ENCODE data around the gene PPIP5K2. TPM values are rescaled to one million over a fixed set of nuclear protein-coding genes. Genes with fewer than 3 reads are reported as not detected.

The PPIP5K2 gene
- total and polyA plus RNA-seq, 2 donors from 2014 or later, result 17.1 to 56.4 TPM

GRCh38 chr5:103145196-103145595, 25.1 kb downstream of the PPIP5K2 start:
- TF ChIP-seq CTCF (IDR thresholded peaks at IDR 0.05; ENCODE audit: borderline replicate concordance, extremely low read depth, insufficient read depth), result no peak
- no peaks in the 10 kb centered on the region for H3K4me1 ChIP-seq (ENCODE audit: control insufficient read depth in 2 of 3, insufficient read depth in 2 of 3, low read depth in 1 of 3, low read length in 3 of 3)
- H3K36me3 ChIP-seq (ENCODE audit: control insufficient read depth in 2 of 3, insufficient read depth in 3 of 3, low read length in 3 of 3), result peaks cover 0 to 7% (median 2%) of the 10 kb centered on the region in 3 donors
- no peak overlapping the region for H3K9ac ChIP-seq (ENCODE audit: low read length in 3 of 3)
- H3K4me3 ChIP-seq (ENCODE audit: low read length in 3 of 3), result no peak overlapping the region
- FAIRE-seq, result no peak
- no peaks in the 10 kb centered on the region for H3K27me3 ChIP-seq (ENCODE audit: control insufficient read depth, insufficient read depth, low read length)
- intact Hi-C loops (cut with DNase I), result no loop called here
- no peak for DNase-seq
- no peak overlapping the region for H3K27ac ChIP-seq (ENCODE audit: low read depth in 2 of 2, low read length in 2 of 2)
- H3K9me3 ChIP-seq (ENCODE audit: control insufficient read depth in 2 of 3, insufficient read depth in 1 of 3, low read length in 3 of 3), result no peaks in the 10 kb centered on the region

GRCh38 chr5:103148213-103148612, 28.1 kb downstream of the PPIP5K2 start:
- Histone ChIP-seq H3K4me3 (ENCODE audit: low read length in 3 of 3) (no peak overlapping the region), H3K4me1 (ENCODE audit: control insufficient read depth in 2 of 3, insufficient read depth in 2 of 3, low read depth in 1 of 3, low read length in 3 of 3) (no peaks in the 10 kb centered on the region), H3K27me3 (ENCODE audit: control insufficient read depth, insufficient read depth, low read length) (no peaks in the 10 kb centered on the region), H3K9me3 (ENCODE audit: control insufficient read depth in 2 of 3, insufficient read depth in 1 of 3, low read length in 3 of 3) (no peaks in the 10 kb centered on the region), H3K36me3 (ENCODE audit: control insufficient read depth in 2 of 3, insufficient read depth in 3 of 3, low read length in 3 of 3) (peaks cover 0 to 12% (median 2%) of the 10 kb centered on the region in 3 donors), H3K9ac (ENCODE audit: low read length in 3 of 3) (no peak overlapping the region), H3K27ac (ENCODE audit: low read depth in 2 of 2, low read length in 2 of 2) (no peak overlapping the region)
- intact Hi-C loops (cut with DNase I), result no loop called here
- no peak for TF ChIP-seq CTCF (IDR thresholded peaks at IDR 0.05; ENCODE audit: borderline replicate concordance, extremely low read depth, insufficient read depth)
- DNase-seq (no peak), FAIRE-seq (no peak)

GRCh38 chr5:103151156-103151555, 31.1 kb downstream of the PPIP5K2 start:
- peaks cover 0 to 19% (median 5%) of the 10 kb centered on the region in 3 donors for H3K36me3 ChIP-seq (ENCODE audit: control insufficient read depth in 2 of 3, insufficient read depth in 3 of 3, low read length in 3 of 3)
- no peaks in the 10 kb centered on the region for H3K27me3 ChIP-seq (ENCODE audit: control insufficient read depth, insufficient read depth, low read length)
- DNase-seq (no peak), FAIRE-seq (no peak)
- no peak overlapping the region for H3K4me3 ChIP-seq (ENCODE audit: low read length in 3 of 3)
- intact Hi-C loops (cut with DNase I), result no loop called here
- no peaks in the 10 kb centered on the region for H3K4me1 ChIP-seq (ENCODE audit: control insufficient read depth in 2 of 3, insufficient read depth in 2 of 3, low read depth in 1 of 3, low read length in 3 of 3)
- no peak overlapping the region for H3K9ac ChIP-seq (ENCODE audit: low read length in 3 of 3)
- no peak overlapping the region for H3K27ac ChIP-seq (ENCODE audit: low read depth in 2 of 2, low read length in 2 of 2)
- no peaks in the 10 kb centered on the region for H3K9me3 ChIP-seq (ENCODE audit: control insufficient read depth in 2 of 3, insufficient read depth in 1 of 3, low read length in 3 of 3)
- TF ChIP-seq CTCF (IDR thresholded peaks at IDR 0.05; ENCODE audit: borderline replicate concordance, extremely low read depth, insufficient read depth), result no peak

- H3K27ac ChIP-seq (ENCODE audit: low read depth in 2 of 2, low read length in 2 of 2), result no peak overlapping the region
- H3K9ac ChIP-seq (ENCODE audit: low read length in 3 of 3), result no peak overlapping the region
- H3K4me3 ChIP-seq (ENCODE audit: low read length in 3 of 3), result no peak overlapping the region
- H3K4me1 ChIP-seq (ENCODE audit: control insufficient read depth in 2 of 3, insufficient read depth in 2 of 3, low read depth in 1 of 3, low read length in 3 of 3), result no peaks in the 10 kb centered on the region
- intact Hi-C loops (cut with DNase I), result no loop called here
- no peak for TF ChIP-seq CTCF (IDR thresholded peaks at IDR 0.05; ENCODE audit: borderline replicate concordance, extremely low read depth, insufficient read depth)
- FAIRE-seq (no peak), DNase-seq (no peak)
- H3K36me3 ChIP-seq (ENCODE audit: control insufficient read depth in 2 of 3, insufficient read depth in 3 of 3, low read length in 3 of 3), result peaks cover 0 to 3% (median 2%) of the 10 kb centered on the region in 3 donors
- no peaks in the 10 kb centered on the region for H3K9me3 ChIP-seq (ENCODE audit: control insufficient read depth in 2 of 3, insufficient read depth in 1 of 3, low read length in 3 of 3)
- H3K27me3 ChIP-seq (ENCODE audit: control insufficient read depth, insufficient read depth, low read length), result no peaks in the 10 kb centered on the region
These were observed 46.6 kb downstream of the PPIP5K2 start for GRCh38 chr5:103166706-103167105.

All from kidney (tissue), 14 donors.